ENCODE measurements around the gene PPFIA1.

The PPFIA1 gene

GRCh38 chr11:70343636-70344035 is 73.1 kb downstream of the PPFIA1 start:
- no peak overlapping the region for H3K4me3 ChIP-seq (ENCODE audit: low read depth, low read length)
- TF ChIP-seq, protein P1, sequence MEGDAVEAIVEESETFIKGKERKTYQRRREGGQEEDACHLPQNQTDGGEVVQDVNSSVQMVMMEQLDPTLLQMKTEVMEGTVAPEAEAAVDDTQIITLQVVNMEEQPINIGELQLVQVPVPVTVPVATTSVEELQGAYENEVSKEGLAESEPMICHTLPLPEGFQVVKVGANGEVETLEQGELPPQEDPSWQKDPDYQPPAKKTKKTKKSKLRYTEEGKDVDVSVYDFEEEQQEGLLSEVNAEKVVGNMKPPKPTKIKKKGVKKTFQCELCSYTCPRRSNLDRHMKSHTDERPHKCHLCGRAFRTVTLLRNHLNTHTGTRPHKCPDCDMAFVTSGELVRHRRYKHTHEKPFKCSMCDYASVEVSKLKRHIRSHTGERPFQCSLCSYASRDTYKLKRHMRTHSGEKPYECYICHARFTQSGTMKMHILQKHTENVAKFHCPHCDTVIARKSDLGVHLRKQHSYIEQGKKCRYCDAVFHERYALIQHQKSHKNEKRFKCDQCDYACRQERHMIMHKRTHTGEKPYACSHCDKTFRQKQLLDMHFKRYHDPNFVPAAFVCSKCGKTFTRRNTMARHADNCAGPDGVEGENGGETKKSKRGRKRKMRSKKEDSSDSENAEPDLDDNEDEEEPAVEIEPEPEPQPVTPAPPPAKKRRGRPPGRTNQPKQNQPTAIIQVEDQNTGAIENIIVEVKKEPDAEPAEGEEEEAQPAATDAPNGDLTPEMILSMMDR (IDR thresholded peaks at IDR 0.05; ENCODE audit: low read depth, low read length) = no peak

DNA sequence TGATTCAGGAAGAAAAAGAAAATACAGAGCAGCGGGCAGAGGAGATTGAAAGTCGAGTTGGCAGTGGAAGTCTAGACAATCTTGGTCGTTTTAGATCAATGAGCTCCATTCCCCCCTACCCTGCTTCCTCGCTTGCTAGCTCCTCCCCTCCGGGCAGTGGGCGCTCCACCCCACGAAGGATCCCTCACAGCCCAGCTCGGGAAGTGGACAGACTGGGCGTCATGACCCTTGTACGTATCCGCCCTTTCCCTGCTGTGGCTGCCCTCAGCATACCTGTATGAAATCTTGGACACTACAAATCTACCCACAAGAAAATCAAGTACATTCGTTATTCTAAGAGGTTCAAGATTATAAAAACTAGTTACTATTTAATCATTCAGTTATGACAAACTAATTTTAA is 77.7 kb downstream of the PPFIA1 start:
- TF ChIP-seq, protein P1 (IDR thresholded peaks at IDR 0.05; ENCODE audit: low read depth, low read length) = no peak
- no peak overlapping the region for H3K4me3 ChIP-seq (ENCODE audit: low read depth, low read length)

DNA sequence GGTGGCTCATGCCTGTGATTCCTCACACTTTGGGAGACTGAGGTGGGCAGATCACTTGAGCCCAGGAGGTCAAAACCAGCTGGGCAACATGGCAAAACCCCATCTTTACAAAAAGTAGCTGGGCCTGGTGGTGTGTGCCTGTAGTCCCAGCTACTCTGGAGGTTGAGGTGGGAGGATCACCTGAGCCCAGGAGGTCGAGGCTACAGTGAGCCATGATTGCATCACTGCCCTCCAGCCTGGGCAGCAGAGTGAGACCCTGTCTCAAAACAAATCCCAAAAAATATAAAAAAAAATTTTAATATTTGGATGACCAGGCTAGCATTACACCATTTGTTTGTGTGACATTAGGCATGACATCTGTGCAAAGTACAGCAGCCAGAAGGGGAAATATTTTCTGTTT is 78.1 kb downstream of the PPFIA1 start:
- no peak overlapping the region for H3K4me3 ChIP-seq (ENCODE audit: low read depth, low read length)

GRCh38 chr11:70351646-70352045 is 81.2 kb downstream of the PPFIA1 start:
- no peak overlapping the region for H3K4me3 ChIP-seq (ENCODE audit: low read depth, low read length)
- TF ChIP-seq, protein P1 (IDR thresholded peaks at IDR 0.05; ENCODE audit: low read depth, low read length) = no peak

More for the DNA sequence above, 78.1 kb downstream of the PPFIA1 start:
- TF ChIP-seq, protein P1 (IDR thresholded peaks at IDR 0.05; ENCODE audit: low read depth, low read length) = no peak

DNA sequence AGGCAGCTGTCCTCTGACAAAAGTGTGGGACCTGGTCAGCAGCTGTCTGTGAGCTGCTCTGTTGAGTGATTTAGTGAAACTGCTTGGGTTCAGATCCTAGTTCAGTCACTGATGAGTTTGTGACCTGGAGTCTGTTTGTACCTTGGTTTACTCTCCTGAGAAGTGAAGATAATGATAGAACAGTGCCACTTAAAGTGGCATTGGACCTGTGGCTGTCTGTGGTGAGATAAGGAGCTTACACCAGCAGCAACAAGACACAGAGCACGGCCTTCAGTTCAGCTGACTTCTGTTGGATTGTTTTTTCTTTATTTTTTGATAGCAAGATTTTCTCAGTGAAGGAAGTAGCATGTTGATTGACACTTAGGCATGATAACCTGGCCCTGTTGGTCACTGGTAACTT is 81.6 kb downstream of the PPFIA1 start:
- TF ChIP-seq, protein P1 (IDR thresholded peaks at IDR 0.05; ENCODE audit: low read depth, low read length) = no peak
- no peak overlapping the region for H3K4me3 ChIP-seq (ENCODE audit: low read depth, low read length)

- no peak overlapping the region for H3K4me3 ChIP-seq (ENCODE audit: low read depth, low read length)
- TF ChIP-seq, protein P1 (IDR thresholded peaks at IDR 0.05; ENCODE audit: low read depth, low read length) = no peak
These were observed 82.1 kb downstream of the PPFIA1 start for GRCh38 chr11:70352601-70353000.

DNA sequence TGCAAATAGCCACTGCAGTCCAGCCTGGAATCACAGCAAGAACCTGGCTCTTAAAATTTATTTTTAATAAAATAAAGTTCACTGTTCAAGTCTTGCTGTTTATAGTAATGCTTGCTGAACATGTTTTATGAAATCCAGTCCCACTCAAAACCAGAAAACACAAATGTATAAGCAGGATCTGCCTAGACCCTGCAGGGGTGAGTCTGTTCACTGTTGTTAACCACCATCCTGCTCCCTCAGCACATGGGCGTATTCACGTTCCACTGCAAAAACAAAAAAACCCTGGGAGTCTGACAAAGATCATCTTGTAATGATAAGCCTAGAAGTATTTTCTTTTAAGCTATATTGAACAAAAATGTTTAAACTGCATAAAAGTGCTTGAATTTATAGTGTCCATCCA is 82.8 kb downstream of the PPFIA1 start:
- TF ChIP-seq, protein P1 (IDR thresholded peaks at IDR 0.05; ENCODE audit: low read depth, low read length) = no peak
- no peak overlapping the region for H3K4me3 ChIP-seq (ENCODE audit: low read depth, low read length)

Measured in WI38 (cell line).